GM18526 (cell line): ENCODE results near the gene PIGQ.

Experiments
- POLR2A ChIP-seq: IDR thresholded peaks from 3 replicates; pipeline ENCODE4 v1.6.1; 2011; ENCODE audit not compliant: insufficient read length; ENCODE audit errors: extremely low read depth

Gene PIGQ

DNA sequence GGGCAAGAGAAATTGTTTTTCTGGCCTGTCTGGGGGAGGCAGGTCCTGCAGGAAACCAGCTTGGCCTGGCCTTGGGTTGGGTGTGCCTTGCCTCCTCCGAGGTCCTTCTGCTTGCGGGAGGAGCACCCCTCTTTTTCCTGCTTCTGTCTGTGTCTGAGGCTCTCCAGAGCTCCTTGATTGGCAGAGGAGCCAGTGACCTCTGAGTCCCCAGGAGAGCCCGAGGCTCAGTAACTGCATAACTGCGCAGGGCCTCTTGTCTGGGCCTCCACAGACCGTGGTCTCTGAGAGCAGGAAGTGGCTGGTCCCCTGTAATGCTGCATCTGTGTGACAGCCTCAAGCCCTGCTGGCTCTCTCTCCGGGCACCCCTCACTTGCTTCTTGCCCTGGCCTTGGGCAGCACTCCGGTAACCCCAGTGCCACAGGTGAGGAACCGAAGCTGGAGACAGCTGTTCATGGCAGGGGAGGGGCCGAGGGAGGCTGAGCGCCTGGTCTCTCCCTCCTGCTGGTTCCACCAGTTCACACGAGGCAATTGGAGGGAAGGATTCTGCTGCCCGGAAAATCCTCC, 40.7 kb upstream of the PIGQ start:
- no peak for TF ChIP-seq POLR2A

GRCh38 chr16:530111-530817, 39.5 kb upstream of the PIGQ start:
- TF ChIP-seq POLR2A, result no peak

DNA sequence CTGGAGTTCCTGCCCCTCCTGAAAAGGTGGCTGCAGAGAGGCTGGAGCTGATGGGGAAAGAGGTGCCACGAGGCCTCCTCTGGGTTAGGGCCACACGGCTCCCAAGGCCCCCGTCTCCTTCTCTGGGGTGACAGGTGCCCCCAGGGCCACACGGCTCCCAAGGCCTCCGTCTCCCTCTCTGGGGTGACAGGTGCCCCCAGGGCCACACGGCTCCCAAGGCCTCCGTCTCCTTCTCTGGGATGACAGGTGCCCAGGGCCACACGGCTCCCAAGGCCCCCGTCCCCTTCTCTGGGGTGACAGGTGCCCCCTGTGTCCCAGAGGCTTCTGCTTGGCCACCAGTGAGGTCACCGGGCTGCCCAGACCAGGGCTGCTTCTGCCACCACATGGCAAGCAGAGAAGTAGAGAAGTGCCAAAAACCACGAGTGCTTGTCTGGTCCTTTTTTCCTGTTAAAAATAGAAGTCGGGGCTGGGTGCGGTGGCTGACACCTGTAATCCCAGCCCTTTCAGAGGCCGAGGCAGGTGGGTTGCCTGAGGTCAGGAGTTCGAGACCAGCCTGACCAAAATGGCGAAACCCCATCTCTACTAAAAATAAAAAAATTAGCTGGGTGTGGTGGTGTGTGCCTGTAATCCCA, 38.2 kb upstream of the PIGQ start:
- TF ChIP-seq POLR2A, result no peak

DNA sequence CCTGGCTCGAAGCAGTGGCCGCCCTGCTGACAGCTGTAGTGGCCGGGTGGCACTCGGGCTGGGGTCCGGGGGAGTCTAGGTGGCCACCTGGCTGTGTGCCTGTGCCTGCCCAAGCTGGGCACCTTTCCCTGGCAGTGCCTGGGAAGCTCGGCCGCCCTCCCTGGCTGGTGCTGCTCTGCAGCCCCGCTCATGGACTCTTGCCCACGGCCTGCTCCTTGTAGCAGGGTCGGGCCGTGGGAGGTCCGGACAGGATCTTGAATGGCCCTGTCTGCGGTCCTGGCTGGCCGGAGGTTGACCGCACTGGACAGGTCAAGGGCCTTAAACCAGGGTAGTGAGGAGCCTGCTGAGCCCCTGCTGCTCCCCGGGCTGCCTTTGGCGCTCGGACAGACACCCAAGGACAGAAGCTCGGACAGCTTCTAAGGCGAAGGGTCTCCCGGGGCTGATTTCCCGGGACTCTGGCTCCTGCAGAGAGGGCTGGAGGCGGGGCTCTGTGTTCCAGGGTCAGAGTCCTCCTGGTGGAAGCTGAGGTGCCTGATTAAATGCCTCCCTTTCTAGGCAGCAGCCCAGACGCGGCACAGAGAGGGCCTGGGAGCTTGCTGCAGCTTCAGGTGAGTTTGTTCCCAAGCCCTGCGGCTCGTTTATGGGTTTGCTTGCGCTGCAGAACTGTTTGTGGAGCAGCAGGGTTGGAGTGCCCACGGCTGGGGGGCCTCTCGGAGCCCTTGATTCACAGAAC, 36.2 kb upstream of the PIGQ start:
- TF ChIP-seq POLR2A, result no peak

DNA sequence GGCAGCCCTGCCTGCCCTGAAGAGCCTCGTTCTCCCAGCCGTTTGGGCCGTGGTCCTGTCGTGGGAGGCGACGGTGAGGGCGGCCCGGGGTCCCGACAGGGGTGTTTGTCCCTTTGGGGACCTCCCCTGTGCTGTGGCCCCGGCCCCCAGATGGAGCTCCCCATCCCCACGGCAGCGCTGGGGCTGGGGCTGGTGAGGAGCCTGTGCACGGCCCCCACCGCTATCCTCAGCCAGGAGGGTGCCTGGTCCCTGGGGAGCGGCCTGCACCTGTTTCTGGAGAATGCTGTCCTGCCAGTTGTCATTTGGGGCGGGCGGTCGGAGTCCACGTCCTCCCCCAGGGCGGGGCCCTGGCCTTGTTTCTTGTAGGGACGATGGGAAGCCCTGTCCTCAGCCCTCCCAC, 35.6 kb upstream of the PIGQ start:
- TF ChIP-seq POLR2A, result no peak

- no peak for TF ChIP-seq POLR2A
These were observed 34.8 kb upstream of the PIGQ start for GRCh38 chr16:534856-535445.

GRCh38 chr16:535446-536405, 34.0 kb upstream of the PIGQ start:
- TF ChIP-seq POLR2A, result no peak

DNA sequence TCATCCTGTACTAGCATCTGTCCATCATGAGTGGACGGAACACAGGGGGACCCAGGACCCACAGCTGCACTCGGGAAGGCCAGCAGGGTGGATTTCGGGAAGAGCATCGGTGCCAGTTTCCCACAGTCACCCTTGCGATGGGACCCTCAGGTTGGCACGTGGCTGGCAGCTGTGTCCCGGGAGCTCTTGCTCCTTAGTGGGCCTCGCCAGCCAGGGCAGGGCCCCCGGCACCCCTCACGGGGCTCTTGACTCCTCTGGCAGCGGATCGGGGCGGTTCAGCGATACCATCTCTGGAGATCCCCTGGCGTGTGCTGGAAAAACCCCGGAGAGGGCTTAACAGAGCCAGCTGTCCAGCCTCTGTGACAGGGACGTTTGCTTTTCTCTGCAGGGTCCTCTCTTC, 33.0 kb upstream of the PIGQ start:
- no peak for TF ChIP-seq POLR2A

DNA sequence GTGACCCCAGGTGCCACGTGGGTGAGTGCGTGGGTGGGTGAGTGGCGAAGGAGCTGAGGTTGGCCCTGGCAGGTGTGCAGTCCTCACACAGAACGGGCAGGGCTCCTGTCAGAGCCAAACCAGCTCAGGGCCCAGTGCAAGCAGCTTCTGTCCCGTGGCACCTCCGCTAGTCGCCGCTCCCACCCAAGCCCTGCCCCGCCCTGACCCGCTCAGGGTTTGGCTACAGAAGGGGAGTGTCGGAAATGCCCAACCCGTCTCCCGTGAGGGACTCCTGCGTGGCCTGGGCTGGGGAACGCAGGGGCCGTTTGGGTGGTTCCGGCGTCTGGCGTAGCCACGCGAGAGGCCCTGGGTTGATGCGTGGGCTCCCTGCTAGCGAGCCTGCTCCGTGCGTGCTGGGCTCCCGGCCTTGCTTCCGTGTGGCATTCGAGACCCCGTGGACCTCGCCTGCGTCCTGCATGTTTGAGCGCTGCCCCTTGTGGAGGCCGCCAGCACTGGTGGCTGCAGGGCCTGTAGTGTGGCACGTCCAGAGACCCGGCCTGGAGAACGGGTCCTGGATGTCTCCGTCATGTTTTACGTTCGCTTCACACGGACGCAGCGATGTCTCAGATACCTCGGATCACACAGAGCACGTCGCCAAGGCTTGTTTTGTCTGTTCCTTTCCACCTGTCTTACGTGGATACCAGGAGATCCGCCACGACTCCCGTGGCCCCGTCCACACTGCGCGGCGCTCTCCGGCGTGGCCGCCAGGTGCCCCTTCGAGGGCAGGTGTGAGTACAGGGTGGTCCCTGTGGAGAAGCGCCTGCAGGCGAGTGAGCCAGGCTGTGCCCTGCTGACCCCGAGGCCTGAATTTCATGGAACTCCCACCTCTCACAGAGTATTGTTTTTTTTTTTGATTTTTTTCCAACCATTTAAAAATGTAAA, 32.1 kb upstream of the PIGQ start:
- TF ChIP-seq POLR2A, result no peak

- TF ChIP-seq POLR2A, result no peak
These were observed 29.8 kb upstream of the PIGQ start for GRCh38 chr16:539901-540530.

DNA sequence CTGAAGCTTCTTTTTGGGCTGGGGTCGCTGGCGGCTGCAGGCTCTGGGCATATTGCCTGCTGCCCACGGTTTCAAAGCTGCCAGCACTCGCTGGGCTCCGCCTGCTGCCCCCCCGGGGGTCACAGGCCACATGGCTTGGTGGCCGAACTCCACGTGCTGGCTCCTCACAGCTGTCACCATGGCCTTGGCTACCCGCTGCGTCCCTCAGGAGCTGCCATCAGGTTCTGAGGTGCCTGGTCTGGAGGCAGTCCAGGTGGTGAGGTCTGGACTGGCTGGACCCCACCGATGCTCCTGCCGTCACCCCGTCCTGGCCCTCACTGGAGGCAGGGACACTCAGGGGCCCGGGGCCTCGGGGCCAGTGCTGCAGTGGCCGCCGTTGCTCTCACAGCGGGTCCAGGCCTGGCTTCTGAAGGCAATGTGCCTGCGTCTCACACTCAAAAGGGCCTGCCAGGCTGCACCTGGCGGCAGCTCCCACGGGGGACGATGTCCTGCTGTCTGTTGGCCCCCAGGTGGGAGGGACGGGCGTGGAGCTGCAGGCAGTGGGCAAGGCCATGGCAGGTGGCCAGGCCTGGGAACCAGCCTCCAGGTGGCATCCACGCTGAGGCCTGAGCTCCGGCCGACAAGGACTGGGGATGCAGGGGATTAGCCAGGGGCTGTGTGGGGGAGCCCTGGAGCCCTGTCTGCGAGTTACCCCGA, 29.0 kb upstream of the PIGQ start:
- no peak for TF ChIP-seq POLR2A
